GM11168 (cell line): Measurements from ENCODE around the gene VIT.

Experiments
- in situ Hi-C: fragments of 300-500 bp; cut with MboI; formaldehyde crosslinking; loops from one replicate; pipeline ENCODE4 v1.12.0; 2022; ENCODE audit warnings: low sequenced_read_pairs; ENCODE audit not compliant: unreplicated experiment

Gene VIT, protein sequence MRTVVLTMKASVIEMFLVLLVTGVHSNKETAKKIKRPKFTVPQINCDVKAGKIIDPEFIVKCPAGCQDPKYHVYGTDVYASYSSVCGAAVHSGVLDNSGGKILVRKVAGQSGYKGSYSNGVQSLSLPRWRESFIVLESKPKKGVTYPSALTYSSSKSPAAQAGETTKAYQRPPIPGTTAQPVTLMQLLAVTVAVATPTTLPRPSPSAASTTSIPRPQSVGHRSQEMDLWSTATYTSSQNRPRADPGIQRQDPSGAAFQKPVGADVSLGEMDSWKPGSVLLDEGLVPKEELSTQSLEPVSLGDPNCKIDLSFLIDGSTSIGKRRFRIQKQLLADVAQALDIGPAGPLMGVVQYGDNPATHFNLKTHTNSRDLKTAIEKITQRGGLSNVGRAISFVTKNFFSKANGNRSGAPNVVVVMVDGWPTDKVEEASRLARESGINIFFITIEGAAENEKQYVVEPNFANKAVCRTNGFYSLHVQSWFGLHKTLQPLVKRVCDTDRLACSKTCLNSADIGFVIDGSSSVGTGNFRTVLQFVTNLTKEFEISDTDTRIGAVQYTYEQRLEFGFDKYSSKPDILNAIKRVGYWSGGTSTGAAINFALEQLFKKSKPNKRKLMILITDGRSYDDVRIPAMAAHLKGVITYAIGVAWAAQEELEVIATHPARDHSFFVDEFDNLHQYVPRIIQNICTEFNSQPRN

DNA sequence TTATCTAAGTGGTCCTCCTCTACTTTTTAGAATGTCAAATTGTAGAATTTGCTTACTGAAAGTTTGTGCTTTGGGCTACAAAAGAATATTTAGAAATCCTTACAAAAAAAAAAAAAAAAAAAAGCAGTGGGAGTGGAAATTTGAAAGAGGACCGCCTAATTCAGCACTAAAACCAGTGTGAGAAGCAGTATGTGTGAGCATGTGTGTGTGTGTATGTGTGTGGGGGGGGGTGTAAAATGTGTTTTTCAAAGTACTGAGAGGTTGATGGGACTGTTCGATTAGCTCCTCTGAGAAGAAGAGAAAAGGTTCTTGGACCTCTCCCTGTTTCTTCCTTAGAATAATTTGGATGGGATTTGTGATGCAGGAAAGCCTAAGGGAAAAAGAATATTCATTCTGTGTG, at the start of gene VIT:
TSS of gene VIT (plus strand) at position 175 of the 400 bp plus-strand sequence. CDS start 19,664 bp downstream, outside the sequence.
- in situ Hi-C loops: no loop called here

DNA sequence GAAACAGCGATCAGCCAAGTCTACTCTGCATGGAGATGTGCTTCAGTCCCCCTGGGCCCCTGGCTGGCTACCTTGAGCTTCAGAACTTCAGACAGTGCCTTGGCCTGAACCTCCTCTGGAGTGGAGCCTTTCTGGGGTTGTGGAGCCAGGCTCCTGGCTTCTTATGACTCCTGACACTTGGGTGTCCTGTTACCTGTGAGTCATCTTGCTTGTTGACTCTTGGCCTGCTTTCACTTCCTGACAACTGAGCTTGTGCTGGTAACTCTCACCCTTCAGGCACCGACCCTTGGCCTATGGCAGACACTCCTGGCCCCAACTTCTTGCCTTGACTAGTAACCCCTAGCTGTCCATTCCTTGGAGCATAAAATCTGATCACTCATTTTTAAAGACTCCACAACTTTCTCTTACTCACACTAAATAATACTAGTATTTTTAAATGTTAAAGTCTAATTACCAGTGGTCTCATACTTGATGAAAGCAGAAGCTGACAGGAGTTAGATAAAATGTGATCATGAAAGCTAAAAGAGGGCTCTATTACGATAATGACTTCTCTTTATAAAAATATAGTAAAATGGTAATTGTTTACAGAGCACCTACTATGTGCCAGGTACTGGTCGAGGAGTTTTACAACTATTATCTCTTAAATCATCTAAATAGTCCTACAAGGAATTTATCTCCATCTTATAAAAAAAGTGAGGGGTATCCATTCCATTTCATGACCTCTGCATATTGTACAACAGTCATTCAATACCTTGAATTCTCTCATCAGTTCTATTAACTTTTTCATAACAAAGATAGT, 46.3 kb upstream of the VIT start:
- in situ Hi-C loops: no loop called here

DNA sequence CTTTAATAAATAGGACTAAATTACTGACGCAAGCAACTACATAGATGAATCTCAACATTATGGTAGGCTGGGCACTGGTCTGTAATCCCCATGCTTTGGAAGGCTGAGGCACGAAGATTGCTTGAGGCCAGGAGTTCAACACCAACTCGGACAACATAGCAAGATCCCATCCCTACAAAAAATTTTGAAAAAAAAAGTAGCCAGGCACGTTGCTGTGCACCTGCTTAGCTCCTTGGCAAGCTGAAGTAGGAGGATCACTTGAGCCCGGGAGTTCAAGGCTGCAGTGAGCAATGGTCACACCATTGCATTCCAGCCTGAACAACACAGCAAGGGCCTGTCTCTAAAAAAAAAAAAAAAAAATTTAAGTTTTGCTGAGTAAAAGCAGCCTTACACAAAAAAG, 43.4 kb upstream of the VIT start:
- in situ Hi-C loops: no loop called here

DNA sequence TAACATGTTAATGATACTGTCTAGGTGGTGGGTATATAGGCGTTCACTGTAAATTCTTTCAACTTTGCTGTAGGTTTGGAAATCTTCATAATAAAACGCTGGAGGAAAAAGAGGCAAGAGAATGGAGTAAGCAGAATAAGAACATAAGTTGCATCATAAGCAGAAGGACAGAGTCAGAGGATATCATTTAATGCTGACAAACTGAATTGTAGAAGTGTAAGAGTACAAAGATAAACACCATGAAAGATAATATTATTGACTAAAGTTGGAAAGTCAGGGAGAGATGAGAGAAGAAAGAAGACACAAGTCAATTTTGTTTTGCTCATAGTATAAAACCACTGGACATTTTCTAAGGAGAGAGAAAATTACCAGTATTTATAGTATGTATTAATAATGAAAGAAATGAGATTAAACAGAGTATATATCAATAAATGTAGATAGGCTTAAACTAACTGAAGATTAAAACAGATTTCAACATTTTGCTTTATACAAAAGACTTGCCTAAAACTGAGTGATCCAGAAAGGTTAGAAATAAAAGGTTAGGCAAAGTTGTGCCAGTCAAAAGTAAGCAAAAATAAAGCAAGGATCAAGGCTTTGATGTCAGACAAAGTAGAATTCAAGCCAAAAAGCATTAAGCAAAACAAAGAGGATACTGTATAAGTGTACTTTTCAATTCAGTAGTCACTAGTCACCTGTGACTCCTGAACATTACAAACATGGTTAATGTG, 42.4 kb upstream of the VIT start:
- in situ Hi-C loops: no loop called here

DNA sequence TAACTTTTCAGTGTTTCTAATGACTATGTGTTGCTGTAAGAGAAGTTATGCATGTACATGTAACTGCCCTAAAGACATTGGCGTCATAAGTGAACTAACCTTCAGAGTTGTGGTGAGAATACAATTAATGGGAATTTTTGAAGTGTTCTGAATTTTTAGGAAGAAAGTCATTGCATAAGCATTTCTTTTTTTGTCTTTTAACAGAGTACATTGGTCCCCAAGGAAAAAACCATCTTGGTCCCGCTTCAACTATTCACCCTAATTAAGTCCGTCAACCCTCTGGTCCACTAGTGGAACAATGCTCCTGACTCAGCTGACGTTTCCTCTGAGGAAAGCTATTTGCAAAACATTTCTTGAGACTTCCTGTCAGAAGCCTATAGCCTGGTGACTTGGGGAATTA, 41.1 kb upstream of the VIT start:
- in situ Hi-C loops: no loop called here

DNA sequence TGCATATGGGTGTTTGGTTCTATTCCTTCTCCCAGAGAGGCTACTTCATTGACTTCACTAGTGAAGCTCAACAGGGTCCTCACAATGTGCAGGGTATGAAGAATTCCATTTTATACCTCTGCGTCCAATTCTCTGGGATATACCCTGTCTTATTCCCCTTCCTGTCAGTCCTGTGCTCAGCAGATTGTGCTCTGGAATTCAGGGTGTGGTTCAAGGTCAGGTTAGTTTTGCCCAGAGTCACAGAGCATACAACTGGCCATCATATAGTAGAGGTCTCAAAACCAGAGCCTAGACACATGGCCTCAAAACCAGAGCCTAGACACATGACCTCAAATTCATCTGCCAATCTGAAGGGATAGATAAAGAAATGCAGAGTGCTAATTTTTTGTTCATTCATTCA, 38.8 kb upstream of the VIT start:
- in situ Hi-C loops: no loop called here

DNA sequence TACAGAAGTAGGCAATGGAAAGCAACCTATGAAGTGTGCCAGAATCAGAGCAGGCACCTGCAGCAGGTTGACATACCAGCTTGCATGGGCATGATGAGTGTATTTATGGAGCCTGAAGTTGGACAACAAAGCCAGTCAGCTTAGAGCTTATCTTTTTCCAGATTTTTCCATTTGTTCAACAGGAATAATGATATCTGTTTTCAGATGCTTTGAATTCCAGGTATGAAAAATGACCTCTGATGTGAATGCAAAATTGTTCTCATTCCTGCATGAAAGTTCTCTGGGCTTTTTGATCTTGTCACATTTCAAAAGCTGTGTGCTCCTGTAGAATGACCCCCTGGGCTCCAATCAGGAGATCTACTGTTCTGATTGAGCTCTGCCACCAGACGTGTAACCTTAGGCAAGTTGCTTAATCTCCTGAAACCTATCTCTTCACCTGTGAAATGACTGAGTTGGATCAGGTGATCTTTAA, 38.2 kb upstream of the VIT start:
- in situ Hi-C loops: no loop called here

DNA sequence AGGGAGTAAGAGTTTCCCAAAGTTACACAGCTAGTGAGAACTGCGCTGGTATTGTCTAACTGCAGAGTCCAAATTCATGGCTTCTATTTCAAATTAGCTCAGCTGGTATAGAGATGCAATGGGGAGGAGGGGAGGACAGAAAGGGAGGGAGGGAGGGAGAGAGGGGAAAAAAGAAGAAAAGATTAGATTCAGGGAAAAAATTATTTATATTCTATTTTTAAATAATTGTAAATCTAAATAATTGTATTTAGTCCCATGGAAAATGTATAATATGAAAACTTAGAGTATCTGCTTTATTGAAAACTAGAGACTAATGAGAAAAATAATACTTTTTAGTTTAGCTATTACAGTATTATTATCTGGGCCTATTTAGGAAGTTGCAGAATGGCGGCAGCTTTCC, 37.3 kb upstream of the VIT start:
- in situ Hi-C loops: no loop called here

DNA sequence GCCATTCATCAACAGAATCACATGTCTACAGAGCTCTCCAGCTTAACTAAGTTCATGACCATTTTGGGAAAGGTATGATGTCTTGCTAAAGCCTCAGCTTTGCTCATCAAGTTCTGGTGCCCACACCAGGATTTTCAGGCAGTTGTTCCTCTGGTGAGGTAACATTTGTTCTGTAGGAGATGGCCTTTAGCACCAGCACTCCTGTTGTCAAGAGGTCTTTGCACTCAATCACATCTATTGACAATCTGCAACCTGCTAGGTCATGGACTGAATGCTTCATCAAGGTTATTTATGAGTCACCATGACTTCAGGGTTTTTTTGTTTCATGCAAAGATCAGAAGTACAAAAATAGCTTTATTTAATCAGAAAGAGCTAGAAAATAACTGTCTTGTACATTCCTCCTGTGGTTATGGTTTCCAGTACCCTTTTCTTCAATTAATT, 36.6 kb upstream of the VIT start:
- in situ Hi-C loops: loop anchor here (10.0 kb wide), 1 partner anchor 305 kb away; the partner anchor contains the start of gene CRIM1

DNA sequence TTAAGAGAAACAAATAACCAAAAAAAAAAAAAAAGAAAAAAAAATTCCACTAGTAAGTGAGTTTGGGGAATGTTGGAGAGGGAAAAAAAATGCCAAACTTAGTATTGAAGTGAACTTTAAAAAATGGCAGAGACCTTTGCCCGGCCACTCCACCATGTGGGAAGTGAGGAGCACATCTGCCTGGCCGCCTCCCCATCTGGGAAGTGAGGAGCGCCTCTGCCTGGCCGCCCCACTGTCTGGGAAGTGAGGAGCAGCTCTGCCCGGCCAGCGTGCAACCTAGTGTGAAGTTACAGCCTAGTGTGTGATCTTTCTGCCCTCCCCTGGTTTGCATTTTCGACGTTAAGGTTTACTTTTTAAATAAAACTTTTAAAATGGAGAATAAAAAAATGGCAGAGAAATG, 33.9 kb upstream of the VIT start:
- in situ Hi-C loops: loop anchor here (10.0 kb wide), 1 partner anchor 308 kb away; the partner anchor contains the start of gene CRIM1

DNA sequence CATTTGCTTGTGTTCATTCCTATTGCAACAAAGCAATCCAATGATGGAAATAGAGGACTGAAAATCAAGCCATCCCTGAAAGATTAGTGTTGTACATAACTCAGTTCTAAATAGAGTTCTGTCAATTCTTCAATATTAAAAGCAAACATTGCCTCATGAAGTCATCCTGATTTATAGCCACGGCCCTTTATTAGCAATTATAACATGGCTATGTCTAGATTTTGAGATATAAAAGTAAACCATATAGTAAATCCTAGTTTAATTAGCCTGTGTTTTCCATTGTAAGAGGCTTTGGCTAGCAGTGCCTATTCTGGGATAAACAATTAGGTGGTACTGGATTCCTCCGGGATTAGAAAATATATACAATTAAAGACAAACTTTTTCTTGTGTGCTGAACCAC, 33.2 kb upstream of the VIT start:
- in situ Hi-C loops: loop anchor here (10.0 kb wide), 1 partner anchor 308 kb away; the partner anchor contains the start of gene CRIM1

DNA sequence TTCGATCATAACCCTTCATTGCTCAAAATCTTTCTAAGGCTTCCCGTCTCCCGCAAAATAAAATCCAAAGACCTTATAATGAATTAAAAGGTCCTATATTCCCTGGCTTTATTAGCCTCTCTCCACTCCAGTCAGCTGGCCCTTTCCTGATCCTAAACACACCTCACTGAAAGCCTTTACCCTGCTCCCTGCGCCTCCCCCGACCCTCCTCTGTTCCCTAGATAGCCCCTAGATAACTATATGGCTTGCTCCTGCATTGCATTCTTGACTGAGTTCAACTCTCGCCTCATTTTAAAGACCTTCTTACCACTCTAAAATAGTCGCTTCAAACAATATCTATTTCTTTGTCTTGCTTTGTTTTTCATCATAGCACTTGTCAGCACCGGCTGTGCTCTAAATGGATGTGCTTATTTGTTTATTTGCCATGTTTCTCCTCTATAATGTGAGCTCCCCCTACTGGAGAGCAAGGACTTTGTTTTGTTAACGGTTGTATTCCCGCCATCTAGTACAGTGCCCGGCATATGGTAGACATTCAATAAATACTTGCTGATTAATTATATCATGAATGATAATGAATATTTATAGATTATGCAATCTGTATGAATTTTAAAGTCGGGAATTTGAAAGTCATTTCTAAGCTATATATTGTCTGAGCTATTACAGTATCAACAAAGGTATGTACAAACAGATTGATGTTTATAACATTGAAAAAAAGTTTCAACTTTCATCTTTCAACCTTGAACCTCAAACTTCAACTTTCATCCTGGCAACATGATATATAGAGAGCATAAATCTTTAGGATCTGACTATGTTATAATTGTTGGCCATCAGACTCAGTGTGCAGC, 32.4 kb upstream of the VIT start:
- in situ Hi-C loops: loop anchor here (10.0 kb wide), 1 partner anchor 309 kb away; the partner anchor contains the start of gene CRIM1

DNA sequence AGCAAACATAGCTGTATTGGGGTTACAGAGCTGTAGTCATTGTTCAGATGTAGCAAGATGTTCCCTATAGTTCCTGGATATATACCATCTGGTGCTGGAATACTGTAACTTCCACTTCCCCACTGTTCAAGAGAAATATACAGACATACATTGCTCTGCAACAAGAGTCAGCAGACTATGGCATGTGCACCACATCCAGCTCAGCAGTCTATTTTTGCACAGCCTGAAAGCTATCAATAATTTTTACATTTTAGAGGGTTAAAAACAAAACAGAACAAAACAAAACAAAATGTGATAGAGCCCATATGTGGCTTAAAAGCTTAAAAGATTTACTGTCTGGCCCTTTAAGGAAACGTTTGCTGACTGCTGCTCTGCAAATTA, 31.8 kb upstream of the VIT start:
- in situ Hi-C loops: loop anchor here (10.0 kb wide), 1 partner anchor 310 kb away; the partner anchor contains the start of gene CRIM1

DNA sequence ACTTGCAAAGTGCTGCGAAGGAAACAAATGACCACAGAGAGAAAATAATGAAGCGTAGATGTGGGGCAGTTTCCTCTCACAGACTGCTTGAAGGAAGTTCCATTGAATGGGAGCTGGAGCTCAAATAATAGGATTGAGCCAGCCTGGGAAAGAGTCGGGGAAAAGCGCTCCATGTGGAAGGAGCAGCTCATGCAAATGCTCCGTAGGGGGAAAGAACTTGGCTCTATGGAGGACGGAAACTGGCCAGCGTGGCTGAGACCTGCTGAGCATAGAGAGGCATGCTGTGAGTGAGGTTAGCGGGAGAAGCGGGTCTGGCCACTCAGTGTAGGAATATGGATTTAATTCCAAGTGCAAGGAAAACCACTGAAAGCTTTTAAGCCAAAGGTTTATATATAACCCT, 28.6 kb upstream of the VIT start:
- in situ Hi-C loops: loop anchor here (10.0 kb wide), 1 partner anchor 313 kb away; the partner anchor contains the start of gene CRIM1

DNA sequence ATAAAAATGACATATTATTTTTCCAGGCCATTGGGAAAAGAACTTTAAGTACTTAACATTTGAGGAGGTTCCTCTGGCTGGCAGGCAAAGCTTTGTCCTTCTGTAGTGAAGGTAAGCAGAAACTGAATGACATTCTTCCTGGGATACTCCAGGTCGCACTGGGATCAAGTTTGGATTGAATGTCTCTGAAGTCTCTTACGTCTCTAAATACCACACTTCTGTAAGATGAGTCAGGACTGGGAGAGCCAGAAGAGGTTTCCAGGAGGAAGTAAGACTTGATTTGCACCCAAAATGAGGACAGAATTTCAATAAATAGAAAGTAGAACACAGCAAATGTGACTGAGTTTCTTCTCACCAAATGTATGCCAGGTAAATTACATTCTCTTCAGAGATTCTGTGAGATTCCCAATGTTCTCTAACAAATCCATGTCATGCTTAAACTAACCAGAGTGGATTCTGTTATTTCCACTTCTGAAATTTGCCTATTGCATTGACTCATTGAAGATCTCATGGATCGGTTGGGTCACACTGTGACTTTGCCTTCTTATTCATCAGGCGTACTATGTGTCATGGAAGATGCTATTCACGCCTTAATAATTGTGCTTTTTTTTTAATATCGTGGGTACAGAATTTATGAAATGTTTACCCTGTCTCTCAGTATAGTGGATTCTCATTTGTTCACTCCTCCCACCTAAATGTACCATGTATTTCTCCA, 25.5 kb upstream of the VIT start:
- in situ Hi-C loops: no loop called here

DNA sequence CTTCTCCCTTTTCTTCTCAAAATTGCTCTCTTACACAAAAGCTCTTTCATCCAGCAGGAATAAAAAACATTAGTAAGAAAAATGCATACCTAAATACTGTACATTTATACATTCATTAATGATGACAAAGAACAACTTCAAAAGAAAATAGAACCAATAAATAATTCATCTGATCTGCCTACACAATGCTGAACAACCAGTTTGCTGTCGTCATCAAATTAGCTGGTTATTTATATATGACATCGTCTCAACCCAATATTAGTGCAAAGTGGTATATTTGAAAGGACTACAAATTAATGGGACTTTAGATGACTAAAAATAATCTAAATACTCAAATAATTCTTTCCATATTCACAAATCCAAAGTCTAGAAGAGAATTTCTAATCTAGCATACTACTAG, 24.8 kb upstream of the VIT start:
- in situ Hi-C loops: no loop called here

DNA sequence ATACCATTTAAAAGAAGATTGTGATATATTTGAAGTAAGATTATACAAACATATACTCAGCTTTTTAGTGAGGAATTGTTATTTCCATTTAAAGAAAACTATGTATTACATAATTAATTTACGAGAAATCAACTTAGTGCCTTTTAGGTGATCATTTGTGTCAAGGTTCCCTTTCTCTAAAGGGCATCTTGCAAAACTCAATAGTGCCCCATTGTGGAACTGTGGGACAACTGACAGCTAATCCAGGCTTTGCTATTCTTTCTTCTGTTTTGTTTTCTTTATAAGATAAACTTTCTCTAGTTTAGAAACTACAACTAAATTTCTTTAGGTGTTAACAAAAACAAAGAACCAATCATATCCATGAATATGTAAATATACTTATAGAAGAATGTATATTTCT, 24.3 kb upstream of the VIT start:
- in situ Hi-C loops: no loop called here

DNA sequence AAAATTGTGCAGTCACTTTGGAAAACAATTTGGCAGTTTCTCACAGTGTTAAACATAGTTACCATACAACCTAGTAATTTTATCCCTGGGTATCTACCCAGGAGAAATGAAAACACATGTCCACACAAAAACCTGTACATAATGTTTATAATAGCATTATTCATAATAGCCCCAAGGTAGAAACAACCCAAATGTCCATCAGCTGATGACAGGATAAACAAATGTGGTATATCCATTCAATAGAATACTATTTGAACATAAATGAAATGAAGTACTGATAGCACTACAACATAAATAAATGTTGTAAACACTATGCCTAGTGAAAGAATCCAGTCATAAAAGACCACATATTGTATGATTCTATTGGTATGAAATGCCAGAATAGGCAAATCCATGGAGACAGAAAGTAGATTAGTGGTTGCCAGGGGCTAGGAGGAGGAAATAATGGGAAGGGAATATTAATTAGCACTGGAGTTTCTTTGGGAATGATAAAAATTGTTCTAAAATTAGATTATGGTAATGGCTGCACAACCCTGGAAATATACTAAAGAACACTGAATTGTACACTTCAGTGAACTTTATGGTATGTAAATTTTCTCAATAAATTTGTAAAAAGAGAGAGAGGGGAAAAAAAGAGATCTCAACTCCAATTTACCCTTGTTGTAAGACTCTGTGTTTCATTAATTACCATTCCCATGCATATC, 20.8 kb upstream of the VIT start:
- in situ Hi-C loops: no loop called here
